GM10248 (cell line): ENCODE measurements around the gene NFKBIE.

ENCODE experiments used
- CTCF ChIA-PET: fragments of 300-600 bp; sonication (Branson Sonifier 250); formaldehyde crosslinking; extraction: SDS; loops from one replicate; lab custom pipeline; 2021; ENCODE audit warnings: antibody characterized with exemption; lab: Yijun Ruan, JAX
- POLR2A ChIA-PET: fragments of 350-650 bp; sonication (Branson Sonifier 250); formaldehyde crosslinking; extraction: SDS; loops from one replicate; lab custom pipeline; 2020; ENCODE audit warnings: antibody characterized with exemption; lab: Yijun Ruan, JAX
- DNase-seq: peaks from one replicate; pipeline ENCODE4 v3.0.0; 2012; ENCODE audit errors: extremely low spot score
- TF ChIP-seq, protein P1 (sequence below): IDR thresholded peaks from 2 replicates; pipeline ENCODE4 v1.5.1; 2012; ENCODE audit warnings: mild to moderate bottlenecking, low read depth; ENCODE audit errors: extremely low read depth, missing control alignments, control extremely low read depth

The NFKBIE gene

DNA sequence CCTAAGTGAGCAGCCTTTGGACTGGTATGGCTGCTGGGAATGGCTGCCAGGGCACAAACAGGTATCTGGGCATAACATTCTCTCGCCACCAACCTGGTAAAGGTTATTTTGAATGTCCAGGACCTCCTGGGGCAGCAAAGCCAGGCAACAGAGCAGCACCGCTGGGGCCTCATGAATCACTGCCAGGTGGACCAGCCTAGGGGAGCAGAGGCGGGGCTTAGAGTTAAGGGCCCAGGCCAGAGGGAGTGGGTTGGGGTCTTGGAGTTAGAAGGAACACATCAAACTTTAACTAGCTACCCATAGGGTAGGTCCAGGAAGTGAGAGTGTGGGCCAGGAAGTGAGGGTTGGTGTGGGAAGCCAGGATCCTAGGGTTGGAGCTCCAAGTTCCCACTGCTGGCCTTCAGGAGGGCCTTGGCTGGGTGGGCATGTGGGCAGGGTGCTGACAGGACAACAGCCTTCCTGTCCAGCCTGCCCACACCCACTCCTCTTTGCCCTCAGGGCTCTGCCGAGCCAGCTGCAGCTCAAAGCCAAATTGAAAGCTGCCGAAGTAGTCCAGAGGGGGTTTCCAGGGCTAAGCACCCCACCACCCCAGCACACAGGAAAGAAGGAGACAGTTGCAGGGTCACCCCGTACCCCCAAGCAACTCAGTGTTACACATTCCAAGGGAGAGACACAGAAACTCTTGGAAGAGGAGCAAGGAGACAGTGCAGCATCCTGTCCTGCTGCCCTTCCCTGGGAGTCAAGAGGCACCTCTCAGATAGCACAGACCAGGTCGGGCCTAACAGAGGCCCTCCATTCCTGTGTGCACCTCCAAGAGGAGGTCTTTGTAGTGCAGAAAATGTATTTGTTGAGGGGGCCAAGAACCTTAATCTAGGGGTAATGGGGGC, 2.6 kb downstream of the NFKBIE start:
- ChIA-PET CTCF (interaction anchor here (0.8 to 2.0 kb wide), 11 partner anchors 10 to 188 kb away, joined by 3 to 16 read pairs (median 5); partner anchors contain the start of genes AARS2 and HSP90AB1), POLR2A (interaction anchor here (0.6 to 2.7 kb wide), 4 partner anchors 11 to 488 kb away, joined by 3 to 19 read pairs (median 6); partner anchors contain the start of gene HSP90AB1)
- DNase-seq = no peak
- TF ChIP-seq, protein P1, sequence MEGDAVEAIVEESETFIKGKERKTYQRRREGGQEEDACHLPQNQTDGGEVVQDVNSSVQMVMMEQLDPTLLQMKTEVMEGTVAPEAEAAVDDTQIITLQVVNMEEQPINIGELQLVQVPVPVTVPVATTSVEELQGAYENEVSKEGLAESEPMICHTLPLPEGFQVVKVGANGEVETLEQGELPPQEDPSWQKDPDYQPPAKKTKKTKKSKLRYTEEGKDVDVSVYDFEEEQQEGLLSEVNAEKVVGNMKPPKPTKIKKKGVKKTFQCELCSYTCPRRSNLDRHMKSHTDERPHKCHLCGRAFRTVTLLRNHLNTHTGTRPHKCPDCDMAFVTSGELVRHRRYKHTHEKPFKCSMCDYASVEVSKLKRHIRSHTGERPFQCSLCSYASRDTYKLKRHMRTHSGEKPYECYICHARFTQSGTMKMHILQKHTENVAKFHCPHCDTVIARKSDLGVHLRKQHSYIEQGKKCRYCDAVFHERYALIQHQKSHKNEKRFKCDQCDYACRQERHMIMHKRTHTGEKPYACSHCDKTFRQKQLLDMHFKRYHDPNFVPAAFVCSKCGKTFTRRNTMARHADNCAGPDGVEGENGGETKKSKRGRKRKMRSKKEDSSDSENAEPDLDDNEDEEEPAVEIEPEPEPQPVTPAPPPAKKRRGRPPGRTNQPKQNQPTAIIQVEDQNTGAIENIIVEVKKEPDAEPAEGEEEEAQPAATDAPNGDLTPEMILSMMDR = no peak

DNA sequence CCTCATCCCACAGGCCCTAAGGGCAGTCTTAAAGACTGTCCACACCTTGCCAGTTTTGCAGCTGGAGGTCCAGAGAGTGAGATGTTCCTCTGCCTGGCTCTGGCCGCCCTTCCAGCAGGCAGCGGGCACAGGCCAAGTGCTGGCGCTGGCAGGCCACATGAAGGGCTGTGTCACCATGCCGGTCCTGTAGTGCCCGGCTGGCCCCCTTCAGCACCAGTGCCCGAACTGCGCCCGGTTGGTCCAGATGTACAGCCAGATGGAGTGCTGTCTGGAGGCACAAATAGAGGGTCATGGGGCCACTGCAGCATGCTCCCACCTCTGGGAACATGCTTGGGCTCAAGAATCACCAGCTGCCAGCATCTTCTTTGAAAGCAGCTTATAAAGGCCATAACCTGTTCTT, 3.8 kb downstream of the NFKBIE start:
- no peak for DNase-seq
- ChIA-PET CTCF (interaction anchor here (1.3 to 2.0 kb wide), 7 partner anchors 9 to 164 kb away, joined by 3 to 16 read pairs (median 6); partner anchors contain the start of genes AARS2 and HSP90AB1), POLR2A (interaction anchor here (0.6 to 2.7 kb wide), 3 partner anchors 10 to 15 kb away, joined by 3 to 19 read pairs (median 9); partner anchors contain the start of gene HSP90AB1)
- TF ChIP-seq, protein P1 = no peak

DNA sequence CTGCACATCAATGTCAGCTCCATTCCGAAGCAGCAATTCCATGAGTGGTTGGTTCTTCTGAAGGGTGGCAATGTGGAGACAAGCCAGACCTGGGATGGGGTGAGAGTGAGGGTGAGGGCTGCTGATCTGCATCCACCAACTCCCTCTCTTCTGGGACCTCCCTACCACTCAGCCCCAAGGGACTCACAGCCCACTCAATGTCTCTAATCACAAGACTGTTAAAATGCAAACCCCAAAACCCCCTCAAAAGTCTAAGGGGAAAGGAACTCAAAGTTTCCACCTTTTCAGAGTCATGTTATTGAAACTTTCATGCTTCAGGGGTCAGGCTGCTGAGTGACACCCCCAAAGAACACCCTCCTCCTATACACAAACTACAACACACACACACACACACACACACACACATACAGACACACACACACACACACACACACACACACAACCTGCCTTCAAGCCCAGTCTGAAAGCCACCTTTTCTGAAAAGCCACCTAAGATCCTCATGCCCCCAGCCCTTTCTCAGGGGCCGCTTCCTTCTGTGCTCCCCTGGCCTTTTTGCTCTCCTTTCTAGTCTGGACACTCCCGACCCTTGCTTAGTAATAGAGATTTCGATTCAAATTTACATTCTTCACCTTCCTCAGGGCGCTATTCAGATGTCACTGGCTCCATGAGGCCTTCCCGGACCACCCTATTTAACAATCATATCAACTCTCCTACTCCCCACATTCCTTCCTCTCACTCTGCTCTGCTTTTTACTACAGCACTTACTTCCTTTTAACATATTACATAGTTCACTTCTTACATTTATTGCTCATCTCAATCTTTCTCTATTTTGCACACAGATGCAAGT, 4.7 kb downstream of the NFKBIE start:
- ChIA-PET CTCF (interaction anchor here (1.7 kb wide), 1 partner anchor 23 kb away, joined by 5 read pairs; no protein-coding TSS in a partner anchor), POLR2A (interaction anchor here (0.5 to 2.7 kb wide), 3 partner anchors 9 to 16 kb away, joined by 9 to 19 read pairs (median 9); partner anchors contain the start of gene HSP90AB1)
- DNase-seq = peak; percentile 61
- TF ChIP-seq, protein P1 = no peak

DNA sequence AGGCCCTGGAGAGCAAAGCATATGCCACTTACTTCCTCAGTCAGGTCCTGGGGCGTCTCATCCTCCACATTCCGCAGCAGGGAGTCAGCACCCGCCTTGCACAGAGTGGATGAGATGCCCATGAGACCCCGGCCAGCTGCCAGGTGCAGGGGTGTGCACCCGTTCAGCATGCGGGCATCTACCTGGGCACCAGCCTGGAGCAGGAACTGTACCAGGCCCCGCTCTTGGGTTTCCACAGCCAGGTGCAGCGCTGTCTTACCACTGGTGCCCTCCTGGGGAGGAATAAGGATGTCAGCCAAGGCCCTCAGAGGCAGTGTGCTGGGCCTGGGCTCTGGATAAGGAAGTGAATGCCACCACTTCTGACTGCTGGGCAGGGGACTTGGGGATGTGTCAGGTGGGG, 5.3 kb downstream of the NFKBIE start:
- TF ChIP-seq, protein P1 = no peak
- POLR2A ChIA-PET = no interaction called here
- CTCF ChIA-PET = no interaction called here
- no peak for DNase-seq

DNA sequence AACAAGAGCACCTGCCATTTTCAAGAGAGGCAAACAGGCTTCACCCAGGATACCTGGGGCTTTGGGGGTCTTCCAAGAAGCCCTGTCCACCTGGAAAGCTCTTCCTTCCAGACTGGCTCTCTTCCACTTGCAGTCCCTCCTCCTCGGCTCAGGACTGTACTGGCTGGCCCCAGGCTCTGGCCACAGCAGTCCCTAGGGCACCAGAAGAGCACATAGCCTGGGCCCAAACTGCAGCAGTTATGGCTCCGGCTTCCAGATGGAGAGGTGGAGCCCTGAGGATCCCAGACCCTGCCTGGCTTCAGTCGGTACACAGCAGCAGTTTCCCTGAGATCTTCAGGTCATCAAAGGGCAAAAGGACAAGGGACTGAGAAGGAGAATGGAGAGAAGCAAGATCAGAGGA, 6.4 kb downstream of the NFKBIE start:
- no peak for DNase-seq
- ChIA-PET CTCF (interaction anchor here (0.9 to 1.0 kb wide), 3 partner anchors 17 to 47 kb away, joined by 3 to 4 read pairs (median 3); no protein-coding TSS in a partner anchor), POLR2A (no interaction called here)
- TF ChIP-seq, protein P1 = no peak

DNA sequence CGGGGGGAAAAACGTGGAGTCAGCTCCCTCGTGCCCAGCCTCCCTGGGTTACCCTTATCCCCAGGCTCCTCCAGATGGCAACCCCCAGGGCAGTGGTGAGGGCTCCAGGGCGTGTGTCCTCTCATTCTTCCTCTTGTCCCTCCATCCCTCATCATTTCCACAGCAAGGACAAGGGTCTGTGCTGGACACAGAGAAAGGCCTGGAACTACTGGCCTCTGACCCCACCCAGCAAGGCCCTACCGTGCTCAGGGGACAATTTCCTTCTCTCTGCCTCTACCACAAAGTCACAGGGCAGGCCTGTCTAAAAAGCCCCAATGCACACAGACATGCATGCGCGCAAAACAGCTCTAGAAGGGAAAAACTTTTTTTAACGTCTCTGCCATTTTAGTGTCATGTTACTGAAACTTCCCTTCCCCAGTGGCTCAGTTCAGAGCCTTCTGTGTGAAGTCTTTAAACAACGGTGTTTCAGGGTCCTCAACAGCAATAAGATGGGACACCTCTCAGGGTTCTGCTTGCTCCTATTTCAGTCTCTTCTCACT, 7.0 kb downstream of the NFKBIE start:
- CTCF ChIA-PET = interaction anchor here (0.9 to 1.0 kb wide), 4 partner anchors 8 to 47 kb away, joined by 3 to 5 read pairs (median 4); no protein-coding TSS in a partner anchor
- TF ChIP-seq, protein P1 = no peak
- POLR2A ChIA-PET = no interaction called here
- DNase-seq = no peak
